ENCODE data around the gene DPP6.

The DPP6 gene

DNA sequence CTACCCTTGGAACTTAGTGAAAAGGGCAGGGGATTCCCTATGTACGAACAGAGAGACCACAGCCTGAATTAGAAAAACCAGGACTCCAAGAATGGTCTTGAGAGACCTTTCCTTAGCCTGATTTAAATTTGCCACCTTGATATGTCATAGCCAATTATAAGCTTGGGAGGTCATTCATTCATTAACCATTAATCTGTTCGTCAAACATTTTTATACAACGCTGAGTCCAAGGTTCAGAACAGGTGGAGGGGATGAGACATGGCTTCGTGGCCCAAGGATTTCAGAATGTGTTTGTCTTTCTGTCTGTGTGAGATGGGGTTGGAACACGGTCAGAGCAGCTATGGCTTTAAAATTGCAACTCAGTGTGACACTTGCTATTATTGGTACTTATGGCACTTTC, 792.8 kb downstream of the DPP6 start:
- in situ Hi-C loops (cut with MboI; ENCODE audit: low sequenced_read_pairs), result no loop called here

DNA sequence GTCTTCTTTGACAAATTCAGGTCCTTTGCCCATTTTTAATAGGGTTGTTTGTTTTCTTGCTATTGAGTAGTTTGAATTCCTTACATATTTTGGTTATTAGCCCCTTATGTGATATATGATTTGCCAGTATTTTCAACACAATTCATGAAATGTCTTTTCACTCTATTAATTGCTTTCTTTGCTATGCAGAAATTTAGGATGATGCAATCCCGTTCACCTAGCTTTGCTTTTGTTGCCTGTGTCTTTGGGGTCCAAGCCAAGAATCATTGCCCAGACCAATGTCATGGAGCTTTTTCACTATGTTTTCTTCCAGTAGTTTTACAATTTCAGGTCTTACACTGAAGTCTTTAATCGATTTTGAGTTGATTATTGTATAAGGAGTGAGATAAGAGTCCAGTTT, 796.3 kb downstream of the DPP6 start:
- in situ Hi-C loops (cut with MboI; ENCODE audit: low sequenced_read_pairs), result no loop called here

DNA sequence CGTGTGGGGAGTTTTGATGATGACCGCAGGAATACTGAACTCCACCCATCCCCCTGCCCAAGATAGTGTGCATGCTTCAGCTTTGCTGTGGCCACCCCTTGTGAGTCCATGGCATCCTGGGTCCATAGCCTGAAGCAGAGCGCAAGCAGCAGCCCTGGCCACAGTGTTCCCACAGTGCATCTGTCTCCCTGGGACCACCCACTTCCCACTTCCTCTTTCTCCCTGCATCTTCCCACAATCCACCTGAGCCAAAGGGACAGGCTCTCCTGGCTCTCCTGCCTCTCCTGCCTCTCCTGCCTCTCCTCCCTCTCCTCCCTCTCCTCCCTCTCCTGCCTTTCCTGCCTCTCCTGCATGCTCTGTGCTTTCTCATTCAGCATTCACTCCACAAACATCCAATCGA, 800.0 kb downstream of the DPP6 start:
- in situ Hi-C loops (cut with MboI; ENCODE audit: low sequenced_read_pairs), result no loop called here

DNA sequence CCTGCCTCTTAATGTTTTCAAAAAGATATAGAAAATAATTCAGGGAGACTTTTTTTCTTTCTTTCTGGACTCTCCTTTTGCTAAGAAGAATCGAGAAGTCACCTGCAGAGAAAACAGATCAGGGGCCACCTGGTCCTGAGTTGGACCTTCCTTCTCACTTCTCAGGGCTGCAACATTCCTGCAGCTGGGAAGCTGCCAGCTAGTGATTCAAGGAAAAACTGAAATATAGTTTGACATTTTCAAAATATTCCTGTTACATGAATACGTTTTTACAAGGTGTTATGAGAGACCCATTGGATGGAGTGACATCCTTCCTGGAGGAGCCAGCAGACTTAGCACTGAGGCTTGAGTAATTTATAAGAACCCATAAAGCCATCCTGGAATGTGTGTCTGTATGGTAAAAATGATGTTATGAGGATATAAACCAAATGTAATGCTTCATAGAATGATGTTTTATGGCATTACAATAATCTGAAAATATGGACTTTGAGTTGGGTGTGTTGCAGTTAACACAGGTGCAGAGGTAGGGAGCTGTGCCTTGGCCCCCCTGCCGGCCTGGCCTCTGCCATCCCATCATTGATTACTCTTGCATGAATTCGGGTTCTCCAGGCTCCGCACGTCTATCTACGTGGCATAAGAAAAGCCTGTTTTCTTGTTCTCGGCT, 801.0 kb downstream of the DPP6 start:
- in situ Hi-C loops (cut with MboI; ENCODE audit: low sequenced_read_pairs), result no loop called here

DNA sequence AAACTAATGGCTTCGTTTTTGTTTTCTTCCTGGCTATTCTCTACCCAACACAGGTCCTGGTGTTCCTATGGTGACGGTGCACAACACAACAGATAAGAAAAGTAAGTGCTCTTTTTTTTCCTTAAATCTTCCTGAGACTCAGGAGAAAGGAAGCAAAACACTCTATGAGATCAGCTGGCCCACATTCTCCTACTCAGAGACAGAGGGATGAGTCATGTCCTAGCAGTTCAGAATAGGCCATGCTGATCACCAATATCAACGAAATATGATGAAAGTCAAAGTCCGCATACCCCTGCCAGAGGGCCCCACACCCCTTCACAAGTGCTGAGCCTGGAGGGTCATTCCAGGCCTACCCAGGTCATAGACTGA, 801.5 kb downstream of the DPP6 start:
- in situ Hi-C loops (cut with MboI; ENCODE audit: low sequenced_read_pairs), result no loop called here

DNA sequence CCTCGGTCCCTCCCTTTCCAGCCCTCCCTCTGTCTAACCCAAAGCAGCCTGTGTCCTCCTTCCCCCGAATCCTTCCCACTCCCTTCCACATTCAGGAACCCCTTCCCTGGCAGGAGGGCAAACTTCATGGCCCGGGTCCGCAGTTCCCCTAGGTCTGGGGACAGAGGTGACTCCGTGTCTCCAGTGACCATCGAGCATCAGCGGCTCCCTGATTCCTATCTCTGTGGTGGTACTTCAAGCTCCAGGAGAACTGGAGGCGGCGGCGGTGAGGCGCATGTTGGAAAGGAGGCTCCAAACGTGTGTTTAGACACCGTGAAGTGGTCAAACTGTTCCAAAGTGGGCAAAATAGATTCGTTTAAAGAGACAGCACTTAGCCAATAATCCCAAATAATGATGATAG, 802.6 kb downstream of the DPP6 start:
- in situ Hi-C loops (cut with MboI; ENCODE audit: low sequenced_read_pairs), result no loop called here

DNA sequence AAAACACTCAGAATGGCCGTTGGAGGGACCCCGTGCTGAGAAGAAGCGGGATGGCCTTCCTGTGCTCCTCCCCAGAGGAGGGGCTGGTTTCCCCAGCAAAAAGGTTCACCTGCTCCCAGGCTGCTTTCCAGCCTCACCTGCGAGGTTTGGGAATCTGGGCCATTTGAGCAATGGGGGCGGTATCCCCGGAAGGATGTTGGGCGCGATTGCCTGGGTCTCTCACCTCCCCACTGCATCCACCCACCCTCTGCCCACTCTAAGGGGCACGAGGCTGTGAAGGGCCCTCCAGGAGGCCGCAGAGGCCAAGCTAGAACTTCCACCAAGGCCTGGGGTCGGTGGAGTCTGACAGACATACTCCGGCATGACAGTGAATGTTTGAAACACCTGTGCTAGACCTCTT, 803.2 kb downstream of the DPP6 start:
- in situ Hi-C loops (cut with MboI; ENCODE audit: low sequenced_read_pairs), result no loop called here

DNA sequence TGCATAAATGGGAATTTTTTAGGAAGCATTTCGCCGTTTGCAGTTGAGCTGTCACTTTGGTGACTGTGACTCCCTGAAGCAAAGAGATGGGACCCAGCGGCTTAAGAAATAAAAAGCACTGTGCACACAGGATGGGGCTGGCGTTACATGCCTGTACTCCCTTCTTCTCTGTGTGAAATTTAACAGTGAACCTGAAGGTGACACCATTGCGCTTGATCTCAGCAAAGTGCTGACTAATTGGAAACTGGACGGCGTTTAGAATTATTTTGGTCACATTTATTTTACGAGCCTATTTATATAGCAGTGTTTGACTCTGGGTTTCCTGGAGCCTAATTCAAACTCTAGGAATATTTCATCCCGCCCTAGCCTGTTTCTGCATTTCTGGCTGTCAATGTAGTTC, 804.5 kb downstream of the DPP6 start:
- in situ Hi-C loops (cut with MboI; ENCODE audit: low sequenced_read_pairs), result no loop called here

DNA sequence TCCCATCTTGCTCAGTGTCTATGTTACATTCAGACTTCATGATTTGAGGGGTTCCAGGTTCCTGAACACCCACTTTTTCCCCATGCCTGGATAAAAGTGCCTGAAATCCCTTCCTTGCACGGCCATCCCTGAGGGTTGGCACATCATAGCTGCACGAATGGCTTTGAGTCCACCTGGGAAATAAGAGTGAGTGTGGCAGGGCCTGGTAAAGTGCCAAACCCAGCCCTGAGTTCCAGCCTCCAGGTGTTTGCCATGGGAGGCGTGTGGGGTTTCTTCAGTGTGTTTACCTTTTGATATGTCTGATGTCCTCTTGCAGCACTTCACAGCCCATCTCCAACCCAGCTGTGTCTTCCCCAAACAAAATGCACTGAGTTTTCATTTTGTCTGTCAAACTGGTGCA, 805.0 kb downstream of the DPP6 start:
- in situ Hi-C loops (cut with MboI; ENCODE audit: low sequenced_read_pairs), result no loop called here

DNA sequence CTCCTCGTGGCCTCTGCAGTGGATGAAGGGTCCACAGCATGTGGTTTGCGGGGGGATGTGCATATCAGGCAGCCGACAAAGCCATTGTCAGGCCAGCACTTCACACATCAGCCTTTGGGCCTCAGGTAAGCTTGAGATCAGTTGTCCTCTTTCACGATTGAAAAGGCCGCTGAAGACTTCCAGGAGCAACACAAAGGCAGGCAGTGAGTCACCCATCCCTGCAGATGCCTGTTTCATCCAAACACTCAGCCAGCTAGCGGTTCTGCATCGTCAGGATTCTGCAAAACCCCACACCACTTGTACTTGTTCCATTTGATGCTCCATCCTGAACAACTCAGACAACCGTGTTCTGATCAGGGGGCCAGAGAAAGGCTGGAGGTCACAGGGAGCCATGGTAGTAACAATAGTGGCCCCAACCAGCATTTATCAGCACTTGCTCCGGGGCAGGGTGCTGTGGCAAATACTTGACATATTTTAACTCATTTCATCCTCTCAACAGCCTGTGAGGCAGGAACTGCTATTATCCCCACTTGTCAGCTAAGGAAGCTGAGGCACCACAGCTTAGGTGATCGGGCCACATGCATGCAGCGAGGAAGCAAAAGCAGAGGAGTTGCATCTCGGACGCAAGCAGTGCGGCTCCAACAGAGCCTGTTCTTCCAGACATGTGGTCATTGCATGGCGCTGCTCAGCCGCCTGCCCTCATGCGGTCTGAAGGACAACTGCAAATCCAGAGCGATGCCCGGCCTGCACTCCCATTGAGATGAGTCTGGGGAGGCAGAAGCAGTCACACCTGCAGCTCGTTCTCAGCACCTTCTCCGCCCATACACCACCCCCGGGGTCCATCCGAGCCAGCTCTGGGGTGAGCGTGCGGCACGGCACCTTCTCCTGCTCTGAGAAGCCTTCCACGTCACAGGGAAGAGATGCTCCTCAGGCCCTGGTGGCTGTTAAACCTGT, 805.8 kb downstream of the DPP6 start:
- in situ Hi-C loops (cut with MboI; ENCODE audit: low sequenced_read_pairs), result no loop called here

DNA sequence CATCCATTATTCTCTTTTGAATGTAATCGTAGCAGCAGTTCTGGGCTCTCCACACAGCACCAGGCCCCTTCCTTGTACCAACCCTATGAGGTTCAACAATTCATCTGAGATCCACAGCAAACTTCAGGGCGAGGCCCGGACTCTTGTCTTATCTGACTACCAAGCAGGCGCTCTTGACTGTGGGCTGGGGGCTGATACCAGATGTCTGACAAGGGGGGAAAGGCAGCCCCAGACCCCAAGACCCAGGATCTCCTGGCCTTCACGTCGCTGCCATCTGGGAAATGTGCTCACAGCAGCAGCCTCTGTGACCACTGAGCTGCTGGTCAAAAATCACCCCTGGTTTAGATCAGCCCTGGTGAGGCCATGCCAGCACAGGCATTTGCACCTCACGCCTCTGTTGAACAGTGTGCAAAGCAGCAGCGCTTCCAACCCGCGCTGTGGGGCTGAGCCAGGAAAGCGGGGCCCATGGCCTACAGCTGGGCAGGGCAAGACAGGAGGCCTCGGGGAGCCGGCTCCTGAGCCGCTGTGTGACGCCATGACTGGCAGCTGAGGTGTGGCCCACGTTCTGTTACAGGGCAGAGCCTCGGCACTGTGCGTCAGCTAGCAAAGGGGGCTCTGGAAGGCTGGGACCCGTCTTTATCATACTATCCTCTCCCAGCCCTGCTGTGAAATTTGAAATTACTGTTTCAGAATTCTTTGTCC, 806.8 kb downstream of the DPP6 start:
- in situ Hi-C loops (cut with MboI; ENCODE audit: low sequenced_read_pairs), result no loop called here

DNA sequence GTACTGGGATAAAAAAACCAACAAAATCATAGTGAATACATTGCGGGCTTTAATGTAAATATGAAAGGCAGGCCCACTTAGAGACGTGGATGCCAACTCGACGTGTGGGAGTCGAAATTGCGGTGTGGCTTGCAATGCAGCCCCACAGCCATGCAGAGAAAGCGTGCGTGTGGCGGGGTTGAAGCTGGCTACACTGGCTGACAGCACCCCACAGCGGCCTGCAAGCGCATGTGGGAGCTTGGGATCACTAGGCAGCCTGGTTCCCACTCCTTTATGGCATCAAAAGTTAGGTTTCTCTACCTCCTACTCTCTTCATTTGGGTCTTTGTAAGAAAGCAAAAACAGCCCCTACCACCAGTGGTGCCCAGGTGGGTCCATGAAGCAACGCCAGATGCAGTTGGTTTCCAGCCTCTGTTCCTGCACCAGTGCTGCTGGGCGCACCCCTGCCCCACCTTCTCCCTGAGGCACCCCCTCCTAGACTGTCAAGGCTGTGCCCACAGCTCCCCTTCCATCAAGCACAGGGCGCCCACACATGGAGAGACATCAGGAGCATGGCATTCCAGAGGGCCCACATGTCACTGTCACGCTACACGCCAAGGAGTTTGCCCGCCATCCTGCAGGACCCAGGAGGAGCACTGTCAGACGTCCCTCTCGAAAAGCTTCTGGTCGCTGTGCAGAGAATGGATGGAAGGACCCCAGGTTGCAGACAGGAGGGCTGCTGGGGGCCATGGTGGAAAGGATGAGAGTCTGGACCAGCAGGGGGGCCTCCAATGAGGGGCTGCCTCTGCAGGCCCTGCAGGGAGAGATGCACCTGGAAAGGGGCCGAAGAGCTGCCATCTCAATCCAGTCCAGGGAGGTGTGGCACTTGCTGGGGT, 807.8 kb downstream of the DPP6 start:
- in situ Hi-C loops (cut with MboI; ENCODE audit: low sequenced_read_pairs), result no loop called here

DNA sequence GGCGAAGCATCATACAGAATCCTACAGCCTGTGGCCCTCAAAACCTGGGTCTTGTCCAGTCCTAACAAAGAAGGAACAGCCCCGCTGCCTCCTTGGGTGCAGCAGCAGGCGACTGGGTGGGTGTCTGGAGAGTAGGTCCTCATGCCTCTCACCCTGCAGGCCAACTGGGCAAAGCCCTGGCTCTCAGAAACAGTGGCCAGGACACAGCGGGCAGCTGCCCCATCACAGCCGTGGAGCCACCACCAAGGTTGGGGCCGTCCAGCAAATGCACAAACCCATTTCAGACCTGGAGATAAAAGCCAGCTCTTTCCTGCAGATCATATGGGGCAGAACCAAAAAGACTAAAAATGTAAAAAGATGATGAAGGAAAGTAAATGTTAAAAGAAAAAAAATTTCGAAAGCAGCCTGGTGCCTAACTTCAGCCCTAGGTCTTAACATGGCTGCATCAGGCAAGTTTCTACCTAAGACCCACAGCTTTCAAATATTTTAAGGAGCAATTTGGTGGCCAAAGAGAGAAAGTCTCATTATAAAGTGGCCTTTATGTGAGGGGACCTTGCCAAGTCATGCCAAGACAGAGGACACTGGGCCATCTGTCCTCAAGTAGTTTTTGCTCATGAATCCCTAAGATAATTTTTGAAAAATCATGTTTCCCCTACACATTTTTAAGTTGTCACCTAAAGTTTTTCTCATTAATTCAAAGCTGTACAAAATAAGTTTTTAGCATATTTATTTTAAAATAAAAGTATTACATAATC, 808.6 kb downstream of the DPP6 start:
- in situ Hi-C loops (cut with MboI; ENCODE audit: low sequenced_read_pairs), result no loop called here

DNA sequence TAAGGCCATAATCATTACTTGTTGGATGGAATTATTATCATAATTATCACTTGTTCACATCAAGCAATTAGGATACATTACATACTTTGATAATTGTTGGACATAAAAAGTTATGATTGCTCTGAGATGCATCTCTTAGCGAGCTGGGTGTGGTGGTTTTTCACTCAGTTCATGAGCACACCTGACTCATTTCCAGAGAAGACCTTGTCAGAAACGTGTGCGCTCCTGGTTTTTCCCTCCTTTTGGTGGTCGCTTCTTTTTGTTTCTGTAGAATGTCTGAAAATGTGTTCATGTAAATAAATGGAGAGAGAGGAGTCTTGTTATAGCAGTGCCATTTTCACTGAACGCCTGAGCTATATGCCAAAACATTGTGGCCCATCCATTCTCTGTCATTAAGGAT, 809.4 kb downstream of the DPP6 start:
- in situ Hi-C loops (cut with MboI; ENCODE audit: low sequenced_read_pairs), result no loop called here

DNA sequence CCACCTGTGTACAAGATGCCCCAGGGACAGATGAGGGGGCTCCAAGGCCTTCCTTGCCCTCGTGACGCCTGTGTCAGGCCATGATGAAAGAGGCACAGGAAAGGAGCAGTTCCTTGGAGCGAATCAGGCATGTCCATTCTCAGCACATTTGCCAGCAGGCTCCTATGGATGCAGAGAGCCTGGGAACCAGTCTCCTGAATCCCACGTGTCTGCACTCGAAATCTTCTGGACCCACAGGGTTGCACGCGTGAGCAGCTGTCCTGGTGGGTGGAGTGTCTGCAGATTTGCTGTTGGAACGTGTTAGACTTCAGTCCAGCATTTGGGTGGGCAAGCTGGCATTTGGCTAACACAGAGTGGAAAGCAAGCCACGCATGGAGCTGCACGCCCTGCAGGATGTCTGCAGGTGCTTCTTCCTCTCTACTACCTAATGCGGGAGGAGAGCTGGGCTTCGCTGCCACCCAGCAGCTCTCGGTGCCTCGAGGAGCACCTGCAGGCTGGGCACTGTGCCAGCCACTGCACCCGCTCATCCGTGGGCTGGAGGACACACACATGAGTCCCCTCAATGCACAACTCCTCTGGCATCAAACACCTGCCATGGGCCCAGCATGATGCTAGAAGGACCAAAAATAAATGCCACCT, 810.1 kb downstream of the DPP6 start:
- in situ Hi-C loops (cut with MboI; ENCODE audit: low sequenced_read_pairs), result no loop called here

DNA sequence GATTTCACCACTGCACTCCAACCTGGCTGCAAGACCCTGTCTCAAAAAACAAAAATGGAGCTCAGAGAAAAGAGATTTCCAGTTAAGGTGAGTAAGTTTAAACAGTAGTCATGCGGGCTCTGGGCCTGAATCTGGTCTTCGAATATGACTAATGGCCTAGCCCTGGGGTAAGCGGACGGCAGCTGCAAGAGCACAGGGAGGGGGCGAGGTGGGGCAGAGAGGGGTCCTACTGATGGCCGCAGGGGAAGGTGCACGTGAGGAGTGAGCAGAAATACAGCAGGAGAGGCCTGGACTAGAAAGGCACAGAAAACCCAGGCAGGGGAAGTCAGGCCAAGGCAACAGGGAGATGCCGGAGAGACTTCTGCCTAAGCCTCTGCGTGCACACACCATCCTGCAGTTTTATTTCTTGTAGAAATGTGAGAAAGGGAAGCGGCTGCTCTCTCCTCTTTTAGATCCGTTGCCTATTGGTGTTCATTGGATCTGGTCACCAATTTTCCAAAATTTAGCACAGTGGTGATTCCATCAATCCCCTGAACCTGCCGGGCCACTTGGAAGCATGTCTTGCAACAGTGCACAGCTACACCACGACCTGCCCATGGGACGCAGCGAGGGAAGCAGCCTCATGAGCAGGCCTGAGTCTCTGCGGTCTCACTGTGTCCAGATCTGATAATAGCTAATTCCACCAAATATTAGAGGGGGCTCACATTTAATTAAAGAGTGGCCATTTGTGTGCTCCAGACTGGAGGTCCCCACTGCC, 811.7 kb downstream of the DPP6 start:
- in situ Hi-C loops (cut with MboI; ENCODE audit: low sequenced_read_pairs), result no loop called here

DNA sequence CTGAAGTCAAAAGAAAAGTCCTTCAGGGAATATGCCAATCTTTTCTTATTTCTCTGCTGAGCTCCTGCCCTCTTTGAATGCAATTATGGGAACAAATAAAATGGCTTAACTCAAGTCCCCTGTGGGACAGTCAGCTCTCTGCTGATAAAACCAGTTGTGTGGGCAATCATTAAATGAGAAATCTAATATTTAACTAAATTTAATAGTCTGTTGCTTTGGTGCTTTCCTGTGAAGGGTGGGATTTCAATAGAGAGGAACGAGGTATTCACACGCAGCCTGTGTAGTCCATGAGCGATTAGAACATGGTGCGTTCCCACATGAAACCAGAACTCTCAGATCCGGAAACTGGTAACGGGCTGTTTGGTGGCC, 812.3 kb downstream of the DPP6 start:
- in situ Hi-C loops (cut with MboI; ENCODE audit: low sequenced_read_pairs), result no loop called here

DNA sequence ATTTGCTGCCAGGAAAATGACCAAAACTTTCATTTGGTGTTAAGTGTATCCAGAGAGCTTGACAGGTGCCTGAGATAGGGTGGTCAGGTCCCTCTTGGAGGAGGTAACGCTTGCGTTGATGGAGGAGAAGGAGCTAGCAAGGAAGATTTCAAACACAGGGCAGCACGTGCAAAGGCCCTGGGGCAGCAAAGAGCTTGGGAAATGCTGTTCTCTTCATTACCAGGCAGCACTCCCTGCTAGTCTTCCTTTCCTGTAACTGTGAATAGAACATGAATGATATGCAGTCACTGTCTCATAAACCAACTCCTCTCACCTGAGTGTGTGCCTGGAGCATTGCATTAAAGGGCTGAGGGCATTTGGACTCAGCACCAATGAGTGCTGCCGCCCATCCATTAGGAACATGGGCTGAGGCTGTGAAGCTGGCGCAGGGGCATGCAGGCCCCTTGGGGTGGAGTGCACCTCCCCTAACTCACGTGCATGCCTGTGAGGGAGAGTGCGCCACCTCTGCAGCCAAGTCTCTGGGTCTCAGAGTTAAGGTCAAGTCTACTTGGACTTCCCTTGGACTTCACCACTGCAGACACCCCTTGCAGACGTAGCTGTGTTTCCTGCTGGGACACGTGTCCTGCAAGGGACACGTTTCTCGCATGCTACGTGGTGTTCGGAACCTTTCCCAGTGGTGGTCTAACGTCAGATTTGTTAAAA, 813.9 kb downstream of the DPP6 start:
- in situ Hi-C loops (cut with MboI; ENCODE audit: low sequenced_read_pairs), result no loop called here

Data from HL-60/S4 (cell line).